GM19395 (cell line): ENCODE results near the gene PCLO.
"Not testable (repeated sequence)": the region's sequence is repeated elsewhere in the genome, so short reads cannot be mapped to it uniquely, and the experiment has no call there.

Experiments used
- ATAC-seq: cut with Tn5 transposase; IDR thresholded peaks from one replicate; pipeline ENCODE4 v1.9.1; 2021; ENCODE audit warnings: mild to moderate bottlenecking, moderate library complexity; ENCODE audit not compliant: unreplicated experiment

The PCLO gene

DNA sequence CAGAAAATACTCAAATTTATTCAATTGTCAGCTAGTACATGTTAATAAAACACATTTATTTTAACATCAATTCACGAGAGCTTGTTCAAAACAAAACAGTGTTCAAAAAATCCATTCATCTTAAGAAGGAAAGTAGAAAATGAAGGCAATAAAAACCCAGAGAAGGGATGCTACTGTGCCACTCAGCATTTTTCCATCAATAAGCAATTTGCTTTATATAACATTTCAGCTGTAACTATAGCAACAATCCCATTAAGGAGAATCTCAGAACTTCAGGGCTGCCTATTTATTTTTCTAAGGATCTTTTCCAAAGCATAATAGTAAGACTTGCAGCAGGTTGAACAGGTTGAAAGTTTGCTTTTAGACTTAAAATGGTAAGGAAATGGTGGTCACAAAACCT is 190.5 kb downstream of the PCLO start:
- no peak for ATAC-seq

DNA sequence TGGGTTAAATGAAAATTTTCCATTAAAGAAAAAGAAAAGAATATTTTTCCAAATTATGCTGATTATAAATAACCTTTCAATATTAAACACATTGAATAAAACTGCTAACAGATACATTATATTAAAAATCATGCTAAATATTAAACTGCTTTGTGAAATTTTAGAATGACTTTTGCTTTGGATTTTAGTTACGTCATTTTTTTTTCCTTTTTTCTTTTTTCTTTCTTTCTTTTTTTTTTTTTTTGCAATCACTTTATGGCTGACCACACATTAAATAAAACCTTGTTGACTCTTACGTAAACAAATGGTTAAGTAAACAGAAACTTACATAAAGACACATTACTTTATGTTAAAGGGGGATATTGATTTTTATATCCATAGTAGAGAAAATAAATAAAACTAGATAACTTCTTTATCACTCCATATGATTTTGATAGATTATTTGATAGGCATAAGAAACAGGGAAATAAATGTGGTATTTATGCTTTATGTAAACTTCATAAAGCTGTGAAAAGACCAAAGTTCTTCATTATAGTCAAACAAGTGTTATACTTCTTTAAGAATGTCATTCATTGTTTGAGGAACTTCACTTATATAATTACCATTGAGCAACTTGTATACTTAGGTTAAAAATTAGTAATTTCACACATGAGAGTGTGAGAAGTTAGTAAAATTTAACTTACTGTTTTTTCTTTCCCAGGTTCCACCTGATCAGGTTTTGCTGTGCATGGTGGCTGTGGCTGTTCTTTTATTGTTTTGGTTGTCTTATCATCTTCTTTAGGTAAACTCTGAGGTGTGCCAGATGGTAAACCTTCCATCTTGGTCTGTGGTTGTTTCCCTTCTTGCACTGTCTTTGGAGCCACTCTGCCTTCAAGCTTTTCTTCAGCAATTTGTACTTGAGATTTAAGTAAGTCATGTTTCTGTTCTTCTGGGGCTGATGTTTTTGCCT is 197.3 kb downstream of the PCLO start:
- ATAC-seq, result no peak

GRCh38 chr7:82964150-82964882 is 198.4 kb downstream of the PCLO start:
- peak; percentile 69 for ATAC-seq

DNA sequence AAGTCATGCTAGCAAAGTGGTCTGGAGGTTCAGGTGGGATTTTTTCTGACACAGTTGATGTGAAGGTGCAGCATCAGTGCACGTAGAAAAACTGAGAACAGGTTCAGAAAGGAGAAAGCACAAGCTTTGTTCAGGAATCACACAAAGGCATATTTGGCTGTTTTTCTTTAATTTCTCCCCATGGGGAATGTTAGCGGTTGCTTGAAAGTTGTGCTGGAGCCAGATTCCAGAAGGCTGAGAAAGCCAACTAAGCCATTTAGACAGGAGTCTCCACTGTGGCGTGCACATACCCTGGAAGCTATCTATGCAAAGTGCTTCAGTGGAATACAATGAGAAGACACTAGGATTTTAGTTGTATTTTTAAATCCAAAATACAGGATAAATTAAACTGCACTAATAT is 201.4 kb downstream of the PCLO start:
- ATAC-seq, result no peak

- ATAC-seq, result no peak
Observed at GRCh38 chr7:82959528-82959927, 203.2 kb downstream of the PCLO start.

GRCh38 chr7:82957521-82957920 is 205.2 kb downstream of the PCLO start:
- no peak for ATAC-seq

DNA sequence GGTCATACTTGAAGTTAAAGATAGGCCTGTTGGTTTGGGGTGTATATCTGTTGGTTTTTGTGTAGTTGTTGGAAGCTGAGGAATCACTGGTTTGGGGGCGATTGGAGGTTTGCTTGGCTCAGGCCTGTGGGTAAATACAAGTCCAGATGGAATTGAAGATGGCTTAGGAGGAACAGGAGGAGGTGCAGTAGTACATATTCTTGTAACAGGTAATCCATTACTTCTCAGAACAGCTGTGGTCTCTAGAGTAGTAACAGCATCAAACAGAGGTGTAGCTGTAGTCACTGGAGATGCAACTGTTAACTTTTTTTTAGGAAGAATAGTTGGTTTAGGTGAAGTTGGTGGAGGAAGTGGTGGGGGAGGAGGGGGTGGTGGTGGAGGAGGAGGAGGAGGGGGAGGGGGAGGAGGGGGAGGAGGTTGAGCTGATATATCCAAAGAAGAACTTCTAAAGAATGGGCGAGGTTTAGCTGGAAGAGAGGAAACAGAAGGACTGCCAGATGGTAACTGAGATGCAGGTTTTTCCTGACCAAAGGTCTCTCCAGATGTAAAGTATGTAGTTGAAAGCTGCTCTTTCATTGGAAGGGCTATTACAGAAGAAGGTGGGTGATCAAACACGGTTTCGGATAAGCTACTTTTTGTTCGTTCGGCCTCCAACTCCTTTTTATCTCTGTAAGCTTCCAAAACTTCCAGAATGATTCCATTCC is 209.2 kb downstream of the PCLO start:
- ATAC-seq, result no peak

DNA sequence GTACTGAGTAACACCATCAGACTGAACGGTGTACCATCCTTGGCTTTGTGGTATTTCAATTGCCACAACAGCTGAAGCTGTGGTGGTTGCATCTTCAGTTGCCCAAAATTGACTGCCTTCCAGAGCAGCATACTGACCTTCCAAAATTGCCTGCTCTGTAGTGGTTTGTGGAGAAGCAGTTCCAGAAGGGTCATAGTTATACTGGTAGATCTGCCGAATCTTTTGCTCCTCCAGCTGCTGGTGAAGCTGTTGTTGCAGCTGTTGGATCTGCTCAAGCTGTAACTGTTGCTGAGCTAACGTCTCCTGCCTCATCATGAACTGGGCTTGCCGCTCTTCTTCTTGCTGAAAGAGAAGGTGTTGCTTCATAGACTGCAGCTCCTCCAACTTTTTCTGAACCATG is 212.2 kb downstream of the PCLO start:
- no peak for ATAC-seq

DNA sequence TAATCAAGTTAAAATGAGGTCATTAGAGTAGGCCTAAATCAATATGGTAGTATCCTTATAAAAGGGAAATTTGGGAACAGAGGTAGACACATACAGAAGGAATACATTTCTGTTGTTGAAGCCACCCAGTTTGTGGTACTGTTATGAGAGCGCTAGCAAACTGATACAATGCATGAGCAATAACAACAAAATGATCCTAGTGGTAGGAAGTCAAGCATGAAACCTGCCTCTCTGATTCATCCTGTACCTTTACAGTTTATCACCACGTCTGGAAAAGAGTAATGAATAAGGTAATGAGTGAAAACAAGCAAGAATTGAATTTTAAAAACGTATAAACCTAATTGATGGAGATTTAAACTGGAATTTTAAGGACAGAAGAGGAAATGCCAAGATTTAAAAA is 217.2 kb downstream of the PCLO start:
- no peak for ATAC-seq

DNA sequence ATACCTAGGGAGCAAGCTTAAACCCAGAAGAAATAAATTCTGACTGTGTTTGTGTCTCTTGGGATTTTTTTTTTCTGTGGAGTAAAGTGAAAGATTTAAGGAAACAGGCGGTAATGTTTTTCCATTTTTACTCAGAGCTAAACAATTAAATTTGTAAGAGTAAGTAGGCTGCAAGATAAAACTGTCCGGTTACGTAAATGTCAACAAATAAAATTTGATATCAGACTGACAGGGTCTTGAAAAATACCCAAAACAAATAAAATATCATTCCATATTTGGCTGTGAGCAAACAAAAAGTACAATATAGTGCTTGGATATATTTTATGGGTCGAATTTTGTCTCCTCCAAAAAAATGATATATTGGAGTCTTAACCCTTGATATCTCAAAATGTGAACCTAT is 217.6 kb downstream of the PCLO start:
- no peak for ATAC-seq

DNA sequence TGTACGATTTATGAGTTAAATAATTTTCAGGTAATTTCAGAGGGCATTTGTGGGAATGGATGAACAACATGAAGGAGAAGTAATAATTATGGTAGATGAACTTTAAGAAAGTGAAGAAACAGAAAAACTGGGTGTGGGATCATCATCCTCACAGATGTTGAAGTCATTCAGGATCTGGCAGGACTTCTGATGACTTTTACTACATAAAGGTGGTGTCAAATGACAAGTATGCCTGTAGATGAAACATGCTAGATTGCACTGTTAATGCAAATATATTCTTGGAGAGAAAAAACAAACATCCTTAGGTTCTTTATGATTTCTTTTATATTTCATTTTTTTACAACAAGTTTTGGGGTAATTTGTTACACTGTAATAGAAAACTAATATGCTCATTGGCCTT is 230.2 kb downstream of the PCLO start:
- no peak for ATAC-seq

- ATAC-seq, result no peak
Observed at GRCh38 chr7:82926477-82926876, 236.2 kb downstream of the PCLO start.

GRCh38 chr7:82925331-82925730 is 237.4 kb downstream of the PCLO start:
- no peak for ATAC-seq

- ATAC-seq, result no peak
Observed at GRCh38 chr7:82906502-82906901, 256.2 kb downstream of the PCLO start.

- ATAC-seq, result no peak
Observed at GRCh38 chr7:82904871-82905270, 257.8 kb downstream of the PCLO start.

DNA sequence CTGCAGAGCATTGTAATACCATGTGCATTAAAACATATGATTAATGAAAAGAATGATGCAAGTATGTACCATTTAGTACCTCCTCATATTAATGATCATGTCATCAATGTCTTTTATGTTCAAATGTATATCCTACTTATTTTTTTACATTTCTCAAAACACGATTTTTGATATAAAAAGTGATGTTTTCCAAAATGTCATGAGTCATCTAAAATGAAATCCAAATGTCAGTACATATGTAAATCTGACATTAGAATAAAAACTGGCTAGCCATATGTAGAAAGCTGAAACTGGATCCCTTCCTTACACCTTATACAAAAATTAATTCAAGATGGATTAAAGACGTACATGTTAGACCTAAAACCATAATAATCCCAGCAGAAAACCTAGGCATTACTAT is 261.6 kb downstream of the PCLO start:
- not testable (repeated sequence) for ATAC-seq

GRCh38 chr7:82897500-82897899 is 265.2 kb downstream of the PCLO start:
- ATAC-seq, result no peak

- ATAC-seq, result not testable (repeated sequence)
Observed at GRCh38 chr7:82894341-82894740, 268.3 kb downstream of the PCLO start.

- no peak for ATAC-seq
Observed at GRCh38 chr7:82886324-82886723, 276.4 kb downstream of the PCLO start.

- ATAC-seq, result no peak
Observed at GRCh38 chr7:82865856-82866255, 296.8 kb downstream of the PCLO start.

DNA sequence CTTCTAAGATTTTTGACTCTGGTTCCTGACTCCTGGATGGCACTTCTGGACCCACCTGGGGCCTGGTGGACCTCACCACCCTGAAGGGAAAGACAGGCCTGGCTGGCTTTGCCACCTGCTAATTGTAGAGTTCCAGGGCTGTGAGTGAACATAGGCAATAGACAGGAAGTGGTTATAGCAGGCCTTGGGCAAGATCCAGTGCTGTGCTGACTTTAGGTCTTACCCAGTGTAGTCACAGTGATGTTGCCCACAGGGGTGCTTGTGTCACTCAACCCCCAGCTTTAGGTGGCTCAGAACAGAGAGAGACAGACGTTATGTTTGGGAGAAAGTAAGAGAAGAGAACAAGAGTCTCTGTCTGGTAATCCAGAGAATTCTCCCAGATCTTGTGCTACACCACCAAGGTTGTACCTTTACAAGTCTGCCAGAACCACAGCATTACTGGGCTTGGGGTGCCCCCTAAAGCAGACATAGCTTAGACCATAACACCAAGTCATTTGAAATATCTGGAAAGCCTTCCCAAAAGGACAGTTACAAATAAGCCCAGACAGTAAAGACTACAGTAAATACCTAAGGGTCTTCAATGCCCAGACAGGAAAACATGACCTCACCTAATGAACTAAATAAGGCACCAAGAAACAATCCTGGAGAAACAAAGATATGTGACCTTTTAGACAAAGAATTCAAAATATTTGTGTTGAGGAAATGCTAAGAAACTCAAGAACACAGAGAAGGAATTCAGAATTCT is 303.4 kb downstream of the PCLO start:
- no peak for ATAC-seq
